NCI-H526 (cell line): ENCODE measurements around the gene CDC7.

Experiments
- DNase-seq, 2 experiments: peaks; one replicate each; lab custom pipeline; 2025; lab: John Stamatoyannopoulos, UW

Gene CDC7

GRCh38 chr1:91549041-91549735, 48.5 kb downstream of the CDC7 start:
- DNase-seq = no peak

- no peak for DNase-seq
These were observed 50.3 kb downstream of the CDC7 start for GRCh38 chr1:91550961-91551360.

- no peak for DNase-seq
These were observed 51.4 kb downstream of the CDC7 start for GRCh38 chr1:91552091-91552490.

GRCh38 chr1:91552596-91552995, 51.9 kb downstream of the CDC7 start:
- DNase-seq = no peak

- DNase-seq = no peak
These were observed 52.5 kb downstream of the CDC7 start for GRCh38 chr1:91553177-91553591.

- DNase-seq = no peak
These were observed 54.6 kb downstream of the CDC7 start for GRCh38 chr1:91555074-91555730.

- DNase-seq = no peak
These were observed 55.3 kb downstream of the CDC7 start for GRCh38 chr1:91555821-91556531.

GRCh38 chr1:91556556-91556955, 55.9 kb downstream of the CDC7 start:
- DNase-seq = no peak

GRCh38 chr1:91557039-91557690, 56.5 kb downstream of the CDC7 start:
- DNase-seq = no peak

- DNase-seq = no peak
These were observed 57.2 kb downstream of the CDC7 start for GRCh38 chr1:91557826-91558225.

GRCh38 chr1:91559046-91559750, 58.5 kb downstream of the CDC7 start:
- no peak for DNase-seq

- no peak for DNase-seq
These were observed 59.4 kb downstream of the CDC7 start for GRCh38 chr1:91559838-91560565.

GRCh38 chr1:91564888-91565701, 64.4 kb downstream of the CDC7 start:
- DNase-seq = no peak

GRCh38 chr1:91567583-91567982, 66.9 kb downstream of the CDC7 start:
- DNase-seq = no peak

- DNase-seq = no peak
These were observed 67.6 kb downstream of the CDC7 start for GRCh38 chr1:91568261-91568660.

- DNase-seq = no peak
These were observed 68.9 kb downstream of the CDC7 start for GRCh38 chr1:91569411-91570119.

- DNase-seq = no peak
These were observed 69.4 kb downstream of the CDC7 start for GRCh38 chr1:91570120-91570448.

- no peak for DNase-seq
These were observed 71.4 kb downstream of the CDC7 start for GRCh38 chr1:91572044-91572443.
